Heart right ventricle (tissue), 16 donors: ENCODE data around the gene STPG1. TPM values are rescaled to one million over a fixed set of nuclear protein-coding genes. Genes with fewer than 3 reads are reported as not detected.

ENCODE experiments used
- ATAC-seq, 8 donors: fragments of 200-7000 bp; cut with Tn5 transposase; one replicate each; pipeline ENCODE4 v1.9.1; 2020; ENCODE audit warnings: mild to moderate bottlenecking in 8 of 8, moderate library complexity in 8 of 8, moderate number of reproducible peaks in 1 of 8
- DNase-seq, 2 donors: peaks; one replicate each; pipeline ENCODE4 v3.0.0-alpha.2; 2020
- H3K27ac ChIP-seq, 10 donors: fragments of 200-600 bp; sonication (generic) in 2 of 10; one replicate each; pipeline versions ENCODE4 v1.5.0 to v1.8.0; 2020 to 2022; ENCODE audit warnings: mild to moderate bottlenecking in 3 of 10
- H3K27me3 ChIP-seq, 7 donors: fragments of 200-600 bp; one replicate each; pipeline ENCODE4 v1.8.0; 2021 to 2022; ENCODE audit warnings: mild to moderate bottlenecking in 2 of 7
- H3K36me3 ChIP-seq, 9 donors: fragments of 200-600 bp; sonication (generic) in 1 of 9; one replicate each; pipeline versions ENCODE4 v1.5.0 to v1.8.0; 2020 to 2022; ENCODE audit warnings: mild to moderate bottlenecking in 2 of 9
- H3K4me1 ChIP-seq, 9 donors: fragments of 200-600 bp; sonication (generic) in 1 of 9; one replicate each; pipeline versions ENCODE4 v1.5.0 to v1.8.0; 2020 to 2022; ENCODE audit warnings: mild to moderate bottlenecking in 4 of 9
- H3K4me3 ChIP-seq, 10 donors: fragments of 200-600 bp; sonication (generic) in 2 of 10; one replicate each; pipeline versions ENCODE4 v1.5.0 to v1.8.0; 2020 to 2022; ENCODE audit warnings: mild to moderate bottlenecking in 7 of 10, moderate library complexity in 2 of 10
- H3K9me3 ChIP-seq, 11 donors: fragments of 200-600 bp in 10 of 11; sonication (generic) in 2 of 11; one replicate each; pipeline versions ENCODE4 v1.5.0 to v1.8.0; 2013 to 2022; ENCODE audit warnings: mild to moderate bottlenecking in 2 of 11, control low read depth in 1 of 11, moderate library complexity in 1 of 11
- CTCF ChIP-seq, 9 donors: fragments of 200-600 bp; sonication (generic) in 2 of 9; IDR thresholded peaks; one replicate each; pipeline versions ENCODE4 v1.5.0 to v1.8.0; 2021 to 2022; ENCODE audit warnings: antibody characterized with exemption in 9 of 9, mild to moderate bottlenecking in 5 of 9, moderate library complexity in 1 of 9
- WGBS, 2 donors: extraction: QIAGEN DNeasy Blood & Tissue Kit; methylation state at CpG; one replicate each; pipeline ENCODE4 v1.1.7; 2013; ENCODE audit warnings: inconsistent platforms in 1 of 2; 5-methylcytosine and 5-hydroxymethylcytosine counted together
- intact Hi-C, 10 donors: fragments of 100-400 bp; cut with DNase I; formaldehyde crosslinking; loops; one replicate each; pipeline versions ENCODE4 v1.11.1 to v1.14.2; 2022
- polyA plus RNA-seq, 2 donors: library from polyadenylated mRNA; stranded (reverse); fragments of 200-250 nt; gene quantifications; one replicate each; pipeline ENCODE4 v1.2.3, GENCODE V29; 2013
- total RNA-seq, 10 donors: library from RNA; stranded (reverse); fragmentation: NEBNext Ultra II Directional in 3 of 10; extraction: Animal tissue kit (Norgen Biotek cat#: 25700) in 3 of 10; gene quantifications; one replicate each; pipeline versions ENCODE4 v1.2.1 to v1.2.4, GENCODE V29; 2021 to 2023
- donor health status: Arrhythmogenic right ventricular cardiomyopathy.
- donor health status: ischemic (EF 13 %, LVEDD 7.1; RV severe dilation, severe dysfunction).
- donor health status: healthy with polysubstance abuse.
- donor health status: DM: no; HTN: yes; CAD: no.
- donor health status: DM: no; HTN: no; CAD: no.
- donor health status: ischemic (EF 25% LVEDD 6.9; RV normal size, moderate dysfunction).
- donor health status: ischemic (EF 25% LVEDD 5.7; RV mildly dilated, moderate dysfunction).
- donor health status: healthy.
- donor health status: DM: yes; HTN: yes; CAD: no.
- donor health status: Ischemic cardiomyopathy.
- donor health status: ischemic (EF 35%, LVEDD 5.7; RV mildly dilated, moderate dysfunction).
- donor health status: nonischemic (EF 11% LVEDD 7.7; RV severe dilation, severe dysfunction).
- donor health status: DM: yes; HTN: yes; CAD: no.
- donor health status: PGD.
- donor health status: ischemic (EF 29% LVEDD 5.4; RV normal size, mild dysfunction).
- donor health status: nonischemic (EF 23%, LVEDD 6.1; RV moderate dilation, normal function).

STPG1 gene
- total and polyA plus RNA-seq, 12 donors: 2.7 to 6.6 (median 4.5) TPM

- peaks cover 0 to 15% (median 6%) of the 10 kb centered on the region in 9 donors for H3K4me1 ChIP-seq
- no peak for TF ChIP-seq CTCF (IDR thresholded peaks at IDR 0.05)
- no peak overlapping the region for H3K4me3 ChIP-seq
- no peaks in the 10 kb centered on the region for H3K36me3 ChIP-seq
- ATAC-seq (no peak), DNase-seq (no peak)
- 84 to 87% methylated on average over 3 of the region's 3 CpGs for WGBS, 2 donors
- no peaks in the 10 kb centered on the region for H3K27me3 ChIP-seq
- intact Hi-C loops: no loop called here
- peaks cover 0 to 14% (median 0%) of the 10 kb centered on the region in 11 donors for H3K9me3 ChIP-seq
- no peak overlapping the region for H3K27ac ChIP-seq
Observed at GRCh38 chr1:24409535-24409934, 4.0 kb downstream of the STPG1 start.

GRCh38 chr1:24406788-24407187 lies 6.8 kb downstream of the STPG1 start:
- Histone ChIP-seq H3K27me3 (no peaks in the 10 kb centered on the region), H3K9me3 (peaks cover 0 to 14% (median 0%) of the 10 kb centered on the region in 11 donors), H3K4me3 (no peak overlapping the region), H3K4me1 (no peaks in the 10 kb centered on the region), H3K27ac (no peak overlapping the region), H3K36me3 (no peaks in the 10 kb centered on the region)
- WGBS, 2 donors: 93 to 94% methylated on average over 1 of the region's 1 CpG
- no peak for TF ChIP-seq CTCF (IDR thresholded peaks at IDR 0.05)
- intact Hi-C loops: no loop called here
- DNase-seq (no peak), ATAC-seq (no peak)

GRCh38 chr1:24403806-24404205 lies 9.8 kb downstream of the STPG1 start:
- H3K36me3 ChIP-seq: peaks cover 0 to 24% (median 0%) of the 10 kb centered on the region in 9 donors
- ATAC-seq (no peak), DNase-seq (no peak)
- no peak overlapping the region for H3K4me3 ChIP-seq
- TF ChIP-seq CTCF (IDR thresholded peaks at IDR 0.05): no peak
- intact Hi-C loops: no loop called here
- H3K27ac ChIP-seq: no peak overlapping the region
- no peaks in the 10 kb centered on the region for H3K4me1 ChIP-seq
- no peaks in the 10 kb centered on the region for H3K27me3 ChIP-seq
- WGBS, 2 donors: 91 to 93% methylated on average over 4 of the region's 4 CpGs
- peaks cover 0 to 14% (median 0%) of the 10 kb centered on the region in 11 donors for H3K9me3 ChIP-seq

GRCh38 chr1:24400065-24400464 lies 13.5 kb downstream of the STPG1 start:
- no peak for DNase-seq
- H3K27me3 ChIP-seq: no peaks in the 10 kb centered on the region
- whole genome bisulfite sequencing, 2 donors: 75 to 80% methylated on average over 1 of the region's 1 CpG
- H3K27ac ChIP-seq: no peak overlapping the region
- TF ChIP-seq CTCF (IDR thresholded peaks at IDR 0.05): no peak
- no peak for ATAC-seq
- intact Hi-C loops: no loop called here
- H3K4me1 ChIP-seq: no peaks in the 10 kb centered on the region
- H3K4me3 ChIP-seq: no peak overlapping the region
- H3K9me3 ChIP-seq: peaks cover 0 to 4% (median 0%) of the 10 kb centered on the region in 11 donors
- H3K36me3 ChIP-seq: peaks cover 0 to 24% (median 0%) of the 10 kb centered on the region in 9 donors
